ENCODE results near the gene ABCC5.
A peak's percentile ranks its signal among the peaks of the same experiment; 100 is the strongest.
"Not testable (repeated sequence)": the region's sequence is repeated elsewhere in the genome, so short reads cannot be mapped to it uniquely, and the experiment has no call there.

The ABCC5 gene

DNA sequence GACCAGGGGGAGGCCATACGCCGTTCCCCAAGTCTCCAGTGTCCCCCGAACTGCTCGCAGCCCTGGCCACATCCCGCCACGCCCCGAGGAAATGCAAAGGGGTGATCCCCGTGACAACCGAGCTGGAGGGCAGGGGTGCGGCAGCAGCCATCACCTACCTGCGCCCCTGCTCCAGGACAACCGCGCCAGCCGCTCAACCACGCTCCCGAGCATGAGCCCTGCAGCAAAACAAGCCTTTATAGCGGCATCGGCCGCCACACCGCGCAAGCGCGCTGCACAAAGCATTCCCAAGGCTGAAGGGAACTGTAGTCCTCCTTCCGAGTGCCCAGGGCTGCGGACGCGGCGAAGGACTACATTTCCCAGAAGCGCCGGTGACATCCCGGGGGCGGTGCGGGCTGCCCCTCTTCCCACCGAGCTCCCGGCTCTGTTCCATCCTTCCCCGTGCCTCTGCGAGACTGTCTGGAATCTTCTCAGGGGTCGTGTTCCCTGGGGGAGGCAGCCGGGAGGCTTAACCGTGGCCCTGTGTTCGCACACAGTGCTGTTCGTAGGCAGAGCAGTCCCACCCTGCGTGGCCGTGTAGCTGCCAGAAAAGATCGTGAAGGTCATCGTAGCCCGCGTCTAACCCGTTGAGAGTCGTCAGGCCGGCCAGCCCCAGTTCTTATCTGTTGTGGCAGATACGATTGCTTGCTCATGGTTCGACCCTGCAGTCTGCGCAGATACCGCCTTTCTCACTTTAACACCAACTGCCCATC is at the start of gene ABCC5:
Gene ABCC5 (minus strand): TSS at position 213 of the 752 bp plus-strand sequence. CDS start 3,492 bp downstream, outside the sequence.
- DNase-seq (ENCODE audit: low read depth in 3 of 3): peak; percentile 69 to 71 (median 71)

DNA sequence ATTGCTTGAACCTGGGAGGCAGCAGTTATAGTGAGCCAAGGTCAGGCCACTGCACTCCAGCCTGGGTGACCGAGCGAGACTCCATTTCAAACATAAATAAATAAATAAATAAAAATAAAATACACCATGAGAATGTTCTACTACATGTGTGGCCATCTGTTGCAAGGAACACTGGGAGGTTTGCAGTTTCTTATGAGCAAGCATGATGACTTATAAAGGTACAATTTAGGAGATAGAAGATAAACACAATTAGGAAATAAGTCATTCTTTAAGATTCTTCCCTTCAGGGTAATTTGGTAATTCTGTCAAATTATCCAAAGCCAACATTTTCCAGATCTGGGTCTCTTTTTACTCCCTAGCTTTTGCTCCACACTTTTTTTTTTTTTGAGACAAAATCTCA is 48.5 kb upstream of the ABCC5 start:
- DNase-seq (ENCODE audit: low read depth in 3 of 3): no peak

DNA sequence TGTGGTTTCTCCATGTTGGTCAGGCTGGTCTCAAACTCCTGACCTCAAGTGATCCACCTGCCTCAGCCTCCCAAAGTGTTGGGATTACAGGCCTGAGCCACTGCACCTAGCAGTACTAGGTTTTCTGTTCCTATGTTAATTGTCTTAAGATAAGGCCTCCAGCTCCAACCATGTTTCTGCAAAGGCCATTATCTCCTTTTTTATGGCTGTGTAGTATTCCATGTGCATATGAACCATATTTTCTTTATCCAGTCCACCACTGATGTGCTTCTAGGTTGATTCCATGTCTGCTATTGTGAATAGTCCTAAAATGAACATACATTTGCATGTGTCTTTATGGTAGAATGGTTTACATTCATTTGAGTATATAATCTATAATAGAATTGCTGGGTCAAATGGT is 45.0 kb upstream of the ABCC5 start:
- no peak for DNase-seq (ENCODE audit: low read depth in 3 of 3)

DNA sequence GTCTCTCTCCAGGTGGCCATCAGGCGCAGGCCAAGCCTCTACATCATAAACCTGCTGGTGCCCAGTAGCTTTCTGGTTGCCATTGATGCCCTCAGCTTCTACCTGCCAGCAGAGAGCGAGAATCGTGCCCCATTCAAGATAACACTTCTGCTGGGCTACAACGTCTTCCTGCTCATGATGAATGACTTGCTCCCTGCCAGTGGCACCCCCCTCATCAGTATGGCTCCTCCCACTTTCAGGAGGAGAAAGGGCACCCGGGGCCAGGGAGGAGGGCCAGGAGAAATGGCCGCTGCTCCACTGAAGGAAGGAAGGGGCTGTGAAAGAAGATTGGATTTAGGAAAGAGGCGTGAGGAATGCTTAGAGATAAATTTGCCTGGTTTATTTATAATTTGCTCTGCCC is 41.7 kb upstream of the ABCC5 start:
- DNase-seq (ENCODE audit: low read depth in 3 of 3): no peak

DNA sequence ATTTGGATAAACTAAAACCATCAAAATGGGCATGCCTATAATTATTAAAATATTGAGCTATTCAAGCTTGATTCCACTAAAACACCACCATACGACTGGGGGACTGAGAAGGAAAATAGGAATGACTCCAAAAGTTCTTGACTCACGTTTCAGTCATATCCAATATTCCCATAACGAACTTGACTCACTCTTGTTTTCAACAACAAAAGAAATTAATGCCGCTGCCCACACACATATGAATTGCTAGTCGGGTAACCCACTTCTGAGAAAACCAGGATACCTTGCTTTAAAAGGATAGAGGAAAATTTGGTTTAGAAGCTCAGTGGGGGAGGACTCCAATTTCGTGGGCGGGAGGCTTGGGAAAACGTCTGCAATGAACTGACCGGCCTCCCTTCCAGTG is 40.3 kb upstream of the ABCC5 start:
- no peak for DNase-seq (ENCODE audit: low read depth in 3 of 3)

DNA sequence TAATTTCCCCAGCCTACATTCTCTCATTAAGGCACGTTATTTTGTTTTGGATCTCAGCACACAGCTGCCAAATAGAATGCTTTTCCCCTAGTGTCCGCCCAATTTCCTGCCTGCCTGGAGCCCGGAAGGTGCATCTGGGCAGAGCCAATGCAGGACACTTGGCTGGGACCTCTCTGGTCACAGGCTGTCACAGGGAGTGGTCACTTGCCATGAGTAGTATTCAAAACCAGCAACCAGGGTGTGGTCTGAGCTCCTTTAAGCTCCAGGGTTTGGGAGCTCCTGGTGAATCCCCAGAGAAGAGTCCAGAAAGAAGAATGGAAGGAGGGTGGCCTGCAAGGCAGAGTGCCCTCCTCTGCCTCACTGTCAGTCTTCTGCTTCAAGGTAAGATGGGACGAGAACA is 35.1 kb upstream of the ABCC5 start, which contains the start of gene HTR3C:
Gene HTR3C (plus strand): TSS at position 281 of the 400 bp plus-strand sequence. CDS start 34 bp downstream, at position 315.
- no peak for DNase-seq (ENCODE audit: low read depth in 3 of 3)

DNA sequence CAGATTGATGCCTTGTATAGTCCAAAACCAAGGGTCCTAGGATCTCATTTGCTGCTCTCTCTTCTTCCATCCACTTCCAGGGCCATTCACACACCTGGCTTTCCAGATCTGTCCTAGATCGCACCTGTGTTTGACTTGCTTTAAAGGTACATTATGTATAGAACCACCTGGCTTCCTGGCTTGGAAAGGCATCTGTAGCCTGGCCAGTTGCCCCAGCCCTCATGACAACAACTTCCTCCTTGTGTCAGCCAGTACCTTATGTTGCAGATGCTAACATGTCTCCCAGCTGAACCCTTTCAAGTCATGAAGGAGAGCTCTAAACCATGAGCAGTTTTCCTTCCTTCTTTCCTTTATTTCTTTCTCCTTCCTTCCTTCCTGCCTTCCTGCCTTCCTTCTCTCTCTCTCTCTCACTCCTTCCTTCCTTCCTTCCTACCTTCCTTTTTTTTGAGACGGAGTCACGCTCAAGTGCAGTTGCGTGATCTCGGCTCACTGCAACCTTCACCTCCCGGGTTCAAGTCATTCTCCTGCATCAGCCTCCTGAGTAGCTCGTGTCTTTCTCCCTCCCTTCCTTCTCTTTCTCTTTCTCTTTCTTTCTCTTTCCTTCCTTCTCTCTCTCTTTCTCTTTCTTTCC is 32.6 kb upstream of the ABCC5 start:
- DNase-seq (ENCODE audit: low read depth in 3 of 3): no peak

DNA sequence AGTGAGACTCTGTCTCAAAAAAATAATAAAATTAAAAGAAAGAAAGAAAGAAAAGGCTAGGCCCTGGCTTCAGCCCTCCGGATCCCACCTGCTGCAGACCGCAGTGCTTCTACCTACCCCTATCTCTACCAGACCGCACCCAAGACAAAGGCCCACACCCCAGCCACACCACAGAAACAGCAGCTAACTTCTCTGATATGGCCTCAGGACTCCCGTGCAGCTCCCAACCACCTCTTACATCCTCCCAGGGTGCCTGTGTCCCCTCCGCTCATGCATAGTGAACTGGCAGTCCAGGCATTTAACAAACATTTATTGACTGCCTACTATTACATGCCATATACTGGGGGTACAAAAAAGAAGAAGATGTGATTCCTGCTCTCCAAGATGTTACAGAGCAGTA is 28.3 kb upstream of the ABCC5 start:
- no peak for DNase-seq (ENCODE audit: low read depth in 3 of 3)

DNA sequence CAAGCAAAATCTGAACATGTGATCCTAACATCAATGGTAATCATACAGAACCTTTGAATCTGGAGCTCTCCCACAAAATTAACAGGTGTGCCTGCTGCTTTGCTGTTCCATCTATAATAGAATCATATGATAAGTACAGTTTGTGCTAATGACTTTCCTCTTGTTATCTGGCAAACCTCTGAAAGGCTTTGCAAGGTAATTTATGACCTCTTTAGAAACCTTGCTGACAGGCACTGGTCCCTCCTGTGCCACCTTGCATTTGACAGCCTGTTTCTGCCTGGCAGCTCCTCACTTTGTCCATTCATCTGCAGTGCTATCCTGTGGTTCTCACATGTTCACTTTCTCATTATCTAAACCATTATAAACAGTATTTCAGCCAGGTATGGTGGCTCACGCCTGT is 24.9 kb upstream of the ABCC5 start:
- no peak for DNase-seq (ENCODE audit: low read depth in 3 of 3)

DNA sequence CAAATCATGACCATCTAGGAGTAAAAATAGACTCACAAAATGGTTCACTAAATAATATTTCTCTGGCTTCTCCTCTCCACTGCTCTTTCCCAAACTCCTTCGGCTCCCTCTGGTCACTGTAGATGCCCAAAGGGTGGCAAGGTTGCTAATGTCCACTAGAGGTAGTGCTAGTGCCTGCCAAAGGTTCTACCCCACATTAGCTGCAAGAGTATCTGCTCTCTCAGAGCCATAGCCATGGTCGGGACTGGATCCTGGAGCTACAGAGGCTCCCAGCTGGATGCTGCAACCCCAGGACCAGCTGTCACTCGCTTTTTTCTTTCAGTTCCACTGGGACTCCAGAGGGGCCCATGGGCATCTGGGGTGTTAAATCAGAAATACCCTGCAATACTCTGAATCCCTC is 22.3 kb upstream of the ABCC5 start:
- DNase-seq (ENCODE audit: low read depth in 3 of 3): no peak

DNA sequence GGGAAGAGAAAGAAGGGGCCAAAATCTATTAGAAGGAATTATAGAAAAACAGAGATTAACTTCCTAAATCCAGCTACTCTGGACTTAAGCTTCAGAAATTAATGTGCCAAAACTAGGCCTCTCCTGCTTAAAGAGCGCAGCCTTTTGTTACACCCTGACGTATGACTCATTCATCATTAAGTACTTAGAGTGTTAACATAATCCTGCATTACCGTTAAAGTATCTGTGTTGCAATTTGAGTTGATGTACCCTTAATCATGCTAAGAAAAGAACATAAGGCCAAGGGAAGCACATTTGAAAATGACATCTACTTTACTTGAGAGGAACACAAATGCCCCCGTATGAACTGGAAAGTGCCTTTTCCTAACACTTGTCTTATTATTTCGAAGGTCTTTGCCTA is 21.7 kb upstream of the ABCC5 start:
- no peak for DNase-seq (ENCODE audit: low read depth in 3 of 3)

DNA sequence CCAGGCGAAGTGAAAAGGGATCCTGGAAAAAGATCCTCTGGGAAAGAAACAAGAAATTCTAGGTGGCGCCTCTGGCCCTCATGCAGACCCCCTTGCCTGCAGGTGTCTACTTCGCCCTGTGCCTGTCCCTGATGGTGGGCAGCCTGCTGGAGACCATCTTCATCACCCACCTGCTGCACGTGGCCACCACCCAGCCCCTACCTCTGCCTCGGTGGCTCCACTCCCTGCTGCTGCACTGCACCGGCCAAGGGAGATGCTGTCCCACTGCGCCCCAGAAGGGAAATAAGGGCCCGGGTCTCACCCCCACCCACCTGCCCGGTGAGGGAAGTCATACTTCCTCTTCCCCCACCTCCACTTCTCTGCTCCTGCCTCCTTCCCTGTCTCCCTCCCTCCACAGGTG is 20.6 kb upstream of the ABCC5 start:
- DNase-seq (ENCODE audit: low read depth in 3 of 3): not testable (repeated sequence)

DNA sequence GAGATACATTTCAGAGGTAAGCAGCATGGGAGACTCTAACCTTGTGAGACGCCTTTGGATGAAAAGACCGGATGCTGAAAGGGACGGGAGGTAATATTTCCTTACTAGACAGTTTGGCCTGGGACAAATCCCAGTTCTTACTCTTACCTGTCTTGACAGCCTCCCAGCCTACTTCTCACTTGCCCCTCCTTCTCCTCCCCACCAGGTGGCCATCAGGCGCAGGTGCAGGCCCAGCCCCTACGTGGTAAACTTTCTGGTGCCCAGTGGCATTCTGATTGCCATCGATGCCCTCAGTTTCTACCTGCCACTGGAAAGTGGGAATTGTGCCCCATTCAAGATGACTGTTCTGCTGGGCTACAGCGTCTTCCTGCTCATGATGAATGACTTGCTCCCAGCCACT is 20.1 kb upstream of the ABCC5 start:
- DNase-seq (ENCODE audit: low read depth in 3 of 3): no peak

DNA sequence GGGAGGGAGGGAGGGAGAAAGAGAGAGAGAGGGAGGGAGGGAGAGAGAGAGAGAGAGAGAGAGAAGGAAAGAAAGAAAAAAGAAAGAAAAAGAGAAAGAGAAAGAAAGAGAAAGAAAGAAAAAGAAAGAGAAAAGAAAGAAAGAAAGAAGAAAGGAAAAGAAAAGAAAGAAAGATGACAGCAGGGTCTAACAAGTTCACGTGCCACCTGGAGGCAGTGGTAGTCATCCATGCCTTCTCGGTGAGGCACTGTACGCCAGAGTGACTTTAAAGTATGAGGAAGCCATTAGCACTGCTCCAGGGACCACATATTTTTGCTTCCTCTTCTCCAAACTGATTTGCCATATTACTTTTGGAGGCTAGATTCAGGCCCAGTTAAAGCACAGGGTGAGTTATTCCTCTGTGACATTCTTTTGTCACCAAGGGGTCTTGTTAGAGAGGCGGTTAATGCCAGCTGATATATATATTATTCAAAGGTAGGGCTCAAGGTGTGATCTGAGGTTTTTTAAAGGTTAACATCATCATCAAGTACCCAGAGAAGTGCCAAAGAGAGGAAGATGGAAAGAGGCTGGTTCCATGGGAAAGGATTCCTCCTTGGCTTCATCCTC is 13.6 kb upstream of the ABCC5 start, which contains the start of gene HTR3D:
Gene HTR3D (plus strand): TSS at position 556 of the 606 bp plus-strand sequence. CDS start 0 bp downstream, at position 556.
- no peak for DNase-seq (ENCODE audit: low read depth in 3 of 3)

DNA sequence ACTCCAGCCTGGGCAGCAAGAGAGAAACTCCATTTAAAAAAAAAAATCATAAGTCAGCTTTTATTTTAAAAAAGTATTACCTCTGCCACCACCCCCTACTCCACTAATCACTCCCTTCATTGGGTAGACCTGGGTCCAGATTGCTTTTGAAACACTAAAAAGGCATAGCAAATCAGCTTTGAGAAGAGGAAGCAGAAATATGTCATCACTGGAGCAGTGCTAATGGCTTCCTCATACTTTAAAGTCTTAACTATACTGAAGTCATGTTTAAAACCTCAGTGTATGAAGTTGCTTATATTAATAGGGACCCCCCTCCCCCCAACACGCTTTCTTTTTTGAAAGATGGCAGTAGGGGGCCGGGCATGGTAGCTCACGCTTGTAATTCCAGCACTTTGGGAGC is 12.9 kb upstream of the ABCC5 start:
- no peak for DNase-seq (ENCODE audit: low read depth in 3 of 3)

DNA sequence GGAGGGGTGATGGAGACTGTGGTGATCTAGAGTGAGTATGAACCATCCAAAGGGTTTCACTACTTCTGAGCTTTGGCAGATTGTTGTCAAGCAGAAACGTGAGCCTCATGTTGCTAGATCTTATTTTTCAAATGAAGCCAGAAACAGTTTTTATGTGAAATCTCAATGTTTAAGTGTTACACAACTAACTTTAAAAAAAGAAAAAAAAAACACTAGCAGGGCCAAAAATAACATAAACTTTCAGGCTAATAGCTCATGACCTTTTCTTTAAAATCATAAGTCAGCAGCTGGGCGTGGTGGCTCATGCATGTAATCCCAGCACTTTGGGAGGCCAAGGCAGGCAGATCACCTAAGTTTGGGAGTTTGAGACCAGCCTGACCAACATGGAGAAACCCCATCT is 11.8 kb upstream of the ABCC5 start:
- no peak for DNase-seq (ENCODE audit: low read depth in 3 of 3)

DNA sequence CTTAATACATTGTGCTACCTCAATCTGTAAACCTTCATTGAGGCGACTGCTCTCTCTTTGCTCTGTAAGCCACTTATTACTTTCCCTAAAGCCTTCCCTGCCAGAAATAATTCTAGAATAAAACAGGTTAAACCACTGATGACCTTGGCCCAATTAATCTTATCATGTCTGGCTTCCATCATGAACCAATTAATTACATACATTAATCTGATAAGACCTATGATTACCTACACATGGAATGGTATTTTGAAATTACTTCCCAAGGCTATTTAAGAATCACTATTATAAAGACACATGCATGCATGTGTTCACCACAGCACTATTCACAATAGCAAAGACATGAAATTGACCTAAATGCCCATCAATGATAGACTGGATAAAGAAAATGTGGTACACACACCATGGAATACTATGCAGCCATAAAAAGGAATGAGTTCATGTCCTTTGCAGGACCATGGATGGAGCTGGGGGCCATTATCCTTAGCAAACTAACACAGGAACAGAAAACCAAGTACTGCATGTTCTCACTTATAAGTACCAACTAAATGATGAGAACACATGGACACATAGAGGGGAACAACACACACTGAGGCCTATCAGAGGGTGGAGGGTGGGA is 10.7 kb upstream of the ABCC5 start:
- DNase-seq (ENCODE audit: low read depth in 3 of 3): not testable (repeated sequence)

DNA sequence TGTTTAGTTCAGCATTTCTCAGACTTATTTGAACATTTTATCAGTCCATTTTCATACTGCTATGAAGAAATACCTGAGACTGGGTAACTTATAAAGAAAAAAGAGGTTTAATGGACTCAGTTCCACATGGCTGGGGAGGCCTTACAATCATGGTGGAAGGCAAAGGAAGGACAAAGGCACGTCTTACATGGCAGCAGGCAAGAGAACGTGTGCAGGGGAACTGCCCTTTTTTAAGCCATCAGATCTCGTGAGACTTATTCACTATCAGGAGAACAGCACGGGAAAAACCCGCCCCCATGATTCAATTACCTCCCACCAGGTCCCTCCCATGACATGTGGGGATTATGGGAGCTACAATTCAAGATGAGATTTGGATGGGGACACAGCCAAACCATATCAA is 7.6 kb upstream of the ABCC5 start:
- not testable (repeated sequence) for DNase-seq (ENCODE audit: low read depth in 3 of 3)

DNA sequence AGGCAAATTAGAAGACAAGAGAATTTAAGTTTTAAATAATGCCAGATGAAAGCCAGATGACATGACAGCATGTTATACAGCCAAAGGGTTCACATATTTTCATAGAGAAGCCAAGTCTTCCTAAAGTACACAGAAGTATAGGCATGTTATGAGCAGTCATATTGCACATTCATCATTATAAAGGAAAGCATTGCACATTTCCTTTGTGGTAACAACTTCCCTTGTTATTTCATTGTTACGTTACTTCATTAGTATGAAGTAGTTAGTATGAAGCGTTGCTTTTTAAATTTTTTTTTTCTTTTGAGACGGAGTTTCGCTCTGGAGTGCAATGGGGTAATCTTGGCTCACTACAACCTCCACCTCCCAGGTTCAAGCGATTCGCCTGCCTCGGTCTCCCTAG is 4.6 kb upstream of the ABCC5 start:
- DNase-seq (ENCODE audit: low read depth in 3 of 3): no peak

DNA sequence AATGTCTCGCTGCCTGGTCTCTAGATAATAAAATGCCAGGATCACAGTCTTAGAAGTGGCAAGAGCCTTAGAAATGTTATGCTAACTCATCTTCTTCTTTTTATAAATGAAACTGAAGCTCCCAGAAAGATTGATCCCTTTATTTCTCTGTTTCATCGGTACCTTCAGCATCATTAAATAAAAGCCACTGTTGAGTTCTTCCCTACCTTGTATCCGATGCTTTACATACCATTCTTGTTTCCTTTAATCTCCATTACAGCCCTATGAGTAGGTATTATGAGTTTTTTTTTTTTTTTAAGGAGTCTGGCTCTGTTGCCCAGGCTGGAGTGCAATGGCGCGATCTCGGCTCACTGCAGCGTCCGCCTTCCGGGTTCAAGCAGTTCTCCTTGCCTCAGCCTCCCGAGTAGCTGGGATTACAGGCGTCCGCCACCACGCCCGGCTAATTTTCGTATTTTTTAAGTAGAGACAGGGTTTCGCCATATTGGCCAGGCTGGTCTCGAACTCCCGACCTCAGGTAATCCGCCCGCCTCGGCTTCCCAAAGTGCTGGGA is 815 bp upstream of the ABCC5 start:
- DNase-seq (ENCODE audit: low read depth in 3 of 3): no peak

DNA sequence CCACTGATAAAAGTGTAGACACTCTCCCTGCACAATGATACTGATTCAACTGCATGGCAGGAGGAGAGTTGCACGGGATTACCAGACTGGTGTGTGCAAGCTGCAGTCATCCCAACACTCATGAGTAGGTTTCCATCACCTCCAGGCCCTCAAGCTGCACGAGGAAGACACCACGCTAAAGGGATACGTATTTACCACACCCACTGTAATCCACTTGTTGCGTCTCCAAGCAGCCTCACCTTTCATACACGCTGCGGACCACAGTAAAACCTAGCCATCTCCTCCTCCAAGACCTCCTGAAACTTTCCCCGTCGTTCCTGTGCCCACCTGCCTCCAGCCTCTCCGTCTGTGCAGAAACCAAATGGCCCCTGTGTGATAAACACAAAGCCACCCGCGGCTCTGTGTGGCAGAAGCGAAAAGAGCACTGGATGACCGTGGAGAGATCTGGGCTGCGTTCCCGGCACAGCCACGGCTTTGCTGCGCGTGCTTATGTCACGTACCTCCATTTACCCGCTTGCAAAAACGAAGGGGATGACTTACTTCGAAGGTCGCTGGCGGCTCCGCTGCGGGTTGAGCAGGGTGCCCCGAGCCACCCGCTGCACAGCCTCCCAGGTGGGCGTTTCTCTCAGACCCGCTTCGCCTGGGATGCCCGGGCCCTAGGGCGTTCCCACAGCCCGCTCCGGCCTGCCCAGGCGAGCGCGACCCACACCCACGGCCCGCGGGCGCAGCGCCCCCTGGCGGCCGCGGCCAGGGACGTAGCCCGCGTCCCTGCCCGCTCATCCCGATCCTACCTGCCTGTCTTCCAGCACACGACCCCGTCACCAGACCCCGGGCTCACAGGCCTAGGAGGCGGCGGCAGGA is 643 bp downstream of the ABCC5 start:
- peak; percentile 2 to 42 (median 10) for DNase-seq (ENCODE audit: low read depth in 3 of 3)
